T-helper 17 cell (primary cell): ENCODE data around the gene CPA1. TPM values are rescaled to one million over a fixed set of nuclear protein-coding genes. Genes with fewer than 3 reads are reported as not detected.

Experiments
- ATAC-seq: fragments of 150-1000 bp; cut with Tn5 transposase; 2 replicates; pipeline ENCODE4 v1.10.0; 2021; ENCODE audit warnings: mild to moderate bottlenecking, moderate library complexity
- DNase-seq, 3 donors: peaks; one replicate each; pipeline versions ENCODE4 v3.0.0 to v3.0.0-alpha.2; 2020 to 2021
- H3K9me3 ChIP-seq: one replicate; pipeline ENCODE4 v1.7.0; 2013; ENCODE audit warnings: low read length, mild to moderate bottlenecking; ENCODE audit not compliant: control insufficient read depth, poor library complexity, severe bottlenecking
- H3K27ac Mint-ChIP-seq: one replicate; pipeline ENCODE4 v1.8.0; 2022; ENCODE audit warnings: mild to moderate bottlenecking, moderate library complexity, mixed read lengths
- H3K27me3 Mint-ChIP-seq: one replicate; pipeline ENCODE4 v1.8.0; 2022; ENCODE audit warnings: mixed read lengths
- H3K36me3 Mint-ChIP-seq: one replicate; pipeline ENCODE4 v1.8.0; 2022; ENCODE audit warnings: low read depth, mixed read lengths
- H3K4me1 Mint-ChIP-seq: one replicate; pipeline ENCODE4 v1.8.0; 2022; ENCODE audit warnings: mild to moderate bottlenecking, mixed read lengths
- H3K4me3 Mint-ChIP-seq: one replicate; pipeline ENCODE4 v1.8.0; 2022; ENCODE audit warnings: mild to moderate bottlenecking, moderate library complexity, mixed read lengths
- total RNA-seq, 4 donors: library from RNA in 2 of 4; stranded (reverse) in 2 of 4; gene quantifications; one replicate each; pipeline ENCODE4 v1.2.3 and lab custom pipeline; 2022 to 2026

Gene CPA1
- total RNA-seq, 2 donors from 2014 or later, result not detected

DNA sequence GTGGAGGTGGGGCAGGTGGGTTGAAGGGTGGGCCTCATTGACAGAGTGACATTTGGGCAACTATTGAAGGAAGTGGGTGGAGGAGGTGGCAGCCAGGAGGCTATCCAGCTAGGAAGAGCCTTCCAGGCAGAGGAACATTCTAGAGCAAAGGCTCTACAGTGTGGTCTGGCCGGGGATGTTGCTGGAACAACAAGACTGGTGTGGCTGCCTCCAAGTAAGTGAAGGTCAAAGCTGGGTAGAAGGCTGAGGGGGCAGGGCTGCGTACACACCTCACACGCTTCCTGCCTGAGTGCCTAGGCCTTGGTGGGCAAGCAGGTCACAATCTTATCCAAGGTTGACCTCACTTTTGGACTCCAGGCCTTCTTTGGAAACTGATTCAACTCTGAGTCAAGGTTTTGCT lies 6.6 kb downstream of the CPA1 start:
- DNase-seq, result no peak
- no peak for ATAC-seq
- H3K36me3 Mint-ChIP-seq, result peaks cover 2% of the 10 kb centered on the region
- H3K27me3 Mint-ChIP-seq, result peaks cover 5% of the 10 kb centered on the region
- no peaks in the 10 kb centered on the region for H3K9me3 ChIP-seq
- H3K27ac Mint-ChIP-seq, result no peak overlapping the region
- H3K4me3 Mint-ChIP-seq, result no peak overlapping the region
- peaks cover 2% of the 10 kb centered on the region for H3K4me1 Mint-ChIP-seq

DNA sequence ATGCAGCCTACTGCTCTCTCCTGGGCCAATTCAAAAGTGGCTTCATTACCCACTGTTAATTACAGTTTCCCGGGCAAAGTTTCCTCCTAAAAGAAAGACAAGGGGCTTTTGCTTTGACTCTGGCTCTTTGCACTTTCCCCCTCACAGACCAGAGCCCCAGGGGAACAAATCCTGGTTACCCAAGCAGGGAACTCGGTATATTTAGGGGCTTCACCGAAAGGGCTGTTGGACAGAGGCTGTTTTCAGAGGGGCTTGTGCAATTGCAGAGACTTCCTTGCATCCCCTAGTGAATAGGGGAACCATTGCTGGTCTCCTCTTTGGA lies 7.0 kb downstream of the CPA1 start:
- H3K9me3 ChIP-seq, result no peaks in the 10 kb centered on the region
- Mint-ChIP-seq H3K27me3 (peaks cover 5% of the 10 kb centered on the region), H3K36me3 (peaks cover 2% of the 10 kb centered on the region), H3K4me1 (peaks cover 2% of the 10 kb centered on the region), H3K27ac (no peak overlapping the region), H3K4me3 (no peak overlapping the region)
- ATAC-seq, result no peak
- no peak for DNase-seq

DNA sequence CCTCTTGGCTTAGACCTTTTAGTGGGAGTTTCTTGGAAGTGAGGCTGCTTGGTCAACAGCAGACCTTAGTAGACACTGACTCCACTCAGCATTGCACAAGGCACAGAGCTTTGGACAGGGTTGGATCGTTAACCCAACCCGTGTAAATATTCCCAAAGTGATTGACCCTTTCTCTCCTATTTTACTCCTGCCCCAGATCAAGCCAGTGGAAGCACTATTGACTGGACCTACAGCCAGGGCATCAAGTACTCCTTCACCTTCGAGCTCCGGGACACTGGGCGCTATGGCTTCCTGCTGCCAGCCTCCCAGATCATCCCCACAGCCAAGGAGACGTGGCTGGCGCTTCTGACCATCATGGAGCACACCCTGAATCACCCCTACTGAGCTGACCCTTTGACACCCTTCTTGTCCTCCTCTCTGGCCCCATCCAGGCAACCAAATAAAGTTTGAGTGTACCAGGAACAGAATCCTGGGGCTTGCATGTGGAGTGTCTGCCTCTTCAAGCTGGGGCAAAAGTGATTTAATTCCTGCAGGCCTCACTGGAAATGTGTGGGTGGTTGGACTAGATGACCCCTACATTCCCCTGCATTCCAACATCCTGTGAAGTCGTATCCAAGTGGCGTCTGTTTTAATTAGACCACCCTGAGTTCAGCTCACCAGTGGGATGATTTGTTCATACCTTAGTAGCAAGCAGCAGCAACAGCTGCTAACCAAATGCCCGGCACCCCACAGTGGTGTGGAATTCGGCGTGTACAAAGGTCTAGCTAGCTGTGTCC lies 7.5 kb downstream of the CPA1 start:
- Mint-ChIP-seq H3K27me3 (peaks cover 5% of the 10 kb centered on the region), H3K36me3 (peaks cover 2% of the 10 kb centered on the region), H3K27ac (no peak overlapping the region), H3K4me1 (peaks cover 2% of the 10 kb centered on the region), H3K4me3 (no peak overlapping the region)
- ATAC-seq, result no peak
- no peak for DNase-seq
- no peaks in the 10 kb centered on the region for H3K9me3 ChIP-seq

DNA sequence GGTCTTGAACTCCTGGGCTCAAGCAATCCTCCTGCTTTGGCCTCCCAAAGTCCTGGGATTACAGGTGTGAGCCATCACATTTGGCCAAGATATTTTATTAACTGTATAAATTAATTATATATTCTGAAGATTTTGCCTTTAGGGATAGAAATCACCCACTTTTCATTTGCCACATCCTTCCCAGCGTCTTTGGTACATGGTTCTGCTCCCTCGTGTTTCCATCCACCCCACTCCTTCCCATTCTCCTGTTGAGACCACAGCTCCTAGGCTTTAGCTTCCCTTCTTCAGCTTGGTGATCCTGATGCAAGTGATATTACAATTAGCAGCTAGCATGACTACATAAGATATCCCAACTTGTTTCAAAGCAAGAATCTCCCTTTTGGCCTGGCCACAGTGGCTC lies 8.4 kb downstream of the CPA1 start:
- peaks cover 5% of the 10 kb centered on the region for H3K27me3 Mint-ChIP-seq
- H3K4me1 Mint-ChIP-seq, result peaks cover 4% of the 10 kb centered on the region
- peaks cover 2% of the 10 kb centered on the region for H3K36me3 Mint-ChIP-seq
- DNase-seq (no peak), ATAC-seq (no peak)
- H3K4me3 Mint-ChIP-seq, result no peak overlapping the region
- no peaks in the 10 kb centered on the region for H3K9me3 ChIP-seq
- H3K27ac Mint-ChIP-seq, result no peak overlapping the region

DNA sequence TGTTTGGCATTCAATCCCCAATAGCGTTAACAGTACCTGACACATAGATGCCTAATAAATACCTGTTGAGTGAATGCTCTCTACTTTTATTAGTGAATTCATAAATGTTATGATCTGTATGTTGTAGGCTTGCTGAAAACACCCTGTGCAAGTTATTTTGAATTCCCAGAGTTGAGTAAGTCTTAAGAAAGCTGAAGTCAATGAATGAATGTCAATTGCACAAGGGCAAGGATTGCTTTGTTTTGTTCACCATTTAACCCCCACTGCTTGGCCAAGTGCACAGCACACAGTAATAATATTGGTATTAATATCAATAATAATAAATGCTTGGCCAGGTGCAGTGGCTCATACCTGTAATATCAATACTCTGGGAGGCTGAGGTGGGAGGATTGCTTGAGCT lies 10.2 kb downstream of the CPA1 start:
- no peaks in the 10 kb centered on the region for H3K9me3 ChIP-seq

DNA sequence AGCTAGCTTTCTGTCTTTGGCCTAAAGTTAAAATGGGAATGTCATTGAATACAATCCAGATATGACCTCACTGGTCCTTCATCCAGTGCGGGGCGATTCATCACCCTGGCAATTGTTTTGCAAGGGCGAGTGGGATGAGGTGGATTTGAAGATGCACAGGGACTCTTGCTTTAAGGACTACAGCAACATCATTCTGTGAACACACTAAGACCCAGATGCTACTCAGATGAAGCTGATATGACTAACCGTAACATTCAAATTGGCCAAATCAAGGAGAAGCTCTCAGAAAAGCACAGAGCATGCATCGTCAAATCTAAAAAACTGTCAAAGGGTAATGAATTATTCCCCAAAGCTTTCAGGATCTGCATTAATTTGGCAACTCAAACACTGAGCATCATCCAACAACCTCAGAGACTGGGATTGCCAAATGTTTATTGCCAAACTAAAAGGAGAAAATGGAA lies 12.8 kb downstream of the CPA1 start:
- peaks cover 17% of the 10 kb centered on the region for H3K4me1 Mint-ChIP-seq
- H3K27ac Mint-ChIP-seq, result peak overlapping the region; percentile 68
- DNase-seq (no peak), ATAC-seq (no peak)
- H3K36me3 Mint-ChIP-seq, result no peaks in the 10 kb centered on the region
- no peak overlapping the region for H3K4me3 Mint-ChIP-seq
- no peaks in the 10 kb centered on the region for H3K27me3 Mint-ChIP-seq
- no peaks in the 10 kb centered on the region for H3K9me3 ChIP-seq

More for the DNA sequence above, 10.2 kb downstream of the CPA1 start:
- no peak overlapping the region for H3K27ac Mint-ChIP-seq
- no peak overlapping the region for H3K4me3 Mint-ChIP-seq
- no peak for DNase-seq
- peaks cover 2% of the 10 kb centered on the region for H3K36me3 Mint-ChIP-seq
- H3K27me3 Mint-ChIP-seq, result no peaks in the 10 kb centered on the region
- no peak for ATAC-seq
- peaks cover 17% of the 10 kb centered on the region for H3K4me1 Mint-ChIP-seq

DNA sequence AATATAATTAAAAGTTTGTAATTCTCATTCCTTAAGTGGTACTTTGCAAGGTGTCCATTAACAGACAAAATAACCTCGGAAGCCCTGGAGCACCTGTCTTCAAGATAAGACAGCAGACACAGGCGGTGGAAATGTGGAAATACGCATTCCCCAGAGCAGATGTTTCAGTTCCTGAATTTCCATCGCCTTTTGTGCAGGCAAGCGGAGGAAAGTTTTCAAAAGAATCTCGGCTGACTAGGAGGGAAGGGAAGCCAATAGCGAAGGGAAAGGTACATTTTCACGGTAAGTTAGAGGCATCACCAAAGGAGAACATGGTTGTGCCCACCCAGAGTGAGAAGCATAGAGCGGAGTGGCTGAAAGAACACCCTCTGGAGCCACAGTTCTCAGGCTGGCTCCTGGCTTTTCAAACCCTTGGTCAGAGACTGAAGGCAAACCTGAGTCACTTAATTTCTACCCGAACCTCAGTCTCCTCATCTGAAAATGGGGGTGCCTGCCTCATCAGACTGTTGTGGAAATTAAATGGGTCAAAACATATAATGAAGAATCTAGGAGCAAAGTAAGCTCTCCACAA lies 13.6 kb downstream of the CPA1 start:
- H3K9me3 ChIP-seq, result no peaks in the 10 kb centered on the region
- Mint-ChIP-seq H3K36me3 (peaks cover 2% of the 10 kb centered on the region), H3K27ac (peak overlapping the region; percentile 68), H3K4me1 (peaks cover 17% of the 10 kb centered on the region), H3K27me3 (no peaks in the 10 kb centered on the region), H3K4me3 (peak overlapping the region; percentile 45)
- ATAC-seq, result no peak
- no peak for DNase-seq

DNA sequence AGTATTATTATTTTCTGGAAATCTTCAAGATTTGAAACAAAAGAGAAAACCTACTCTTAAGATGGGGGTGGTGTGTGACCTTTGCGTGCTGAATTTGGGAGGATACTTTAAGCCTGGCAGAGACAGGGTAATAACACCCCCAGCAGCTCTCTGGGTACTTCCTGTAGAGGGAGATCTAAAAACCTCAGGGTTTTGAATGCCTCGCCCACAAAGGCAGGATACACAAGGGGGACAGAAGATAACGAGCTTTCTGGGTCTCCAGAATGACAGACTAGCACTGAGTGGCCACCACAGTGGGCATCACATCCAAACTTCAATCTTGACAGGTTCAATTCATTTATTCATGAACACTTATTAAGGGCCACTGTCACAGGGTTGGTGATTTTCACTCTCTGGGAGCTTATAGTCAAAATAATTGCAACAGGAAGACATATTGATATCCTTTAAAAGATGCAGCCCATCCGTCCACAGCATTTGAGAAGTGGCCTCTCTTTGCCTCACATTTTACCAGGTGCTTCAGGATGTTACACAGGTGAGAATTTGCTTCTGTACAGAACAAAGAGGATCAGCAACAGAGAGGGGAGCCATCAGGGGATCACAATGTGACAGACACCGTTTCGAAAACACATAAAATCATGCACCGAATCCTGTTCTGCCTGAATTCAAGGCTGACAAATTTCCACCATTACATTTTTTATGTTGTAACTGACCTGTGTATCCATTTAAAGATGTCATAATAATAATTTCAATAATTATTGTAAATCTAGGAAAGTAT lies 14.3 kb downstream of the CPA1 start:
- DNase-seq, result no peak
- ATAC-seq, result peak; percentile 81
- Mint-ChIP-seq H3K4me3 (peak overlapping the region; percentile 31), H3K4me1 (peaks cover 17% of the 10 kb centered on the region), H3K36me3 (peaks cover 5% of the 10 kb centered on the region), H3K27ac (peak overlapping the region; percentile 68), H3K27me3 (no peaks in the 10 kb centered on the region)
- no peaks in the 10 kb centered on the region for H3K9me3 ChIP-seq

DNA sequence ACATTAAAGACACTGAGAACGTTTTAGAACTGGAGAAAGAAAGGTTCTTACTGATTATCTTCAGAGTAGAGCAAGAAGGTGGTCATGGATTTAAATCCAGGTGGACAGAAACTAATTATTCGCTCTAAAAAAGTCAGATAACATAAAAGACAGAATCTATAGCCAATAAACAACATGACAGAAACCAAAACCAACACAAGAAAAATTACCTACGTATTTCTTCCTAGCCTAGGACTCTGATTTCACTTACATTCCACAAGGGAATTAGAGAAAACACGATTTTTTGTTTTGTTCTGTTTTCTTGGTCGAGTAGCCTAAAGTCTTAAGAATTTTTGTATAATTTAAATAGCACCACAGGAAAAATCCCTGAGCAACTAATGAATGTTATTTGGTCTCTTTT lies 15.1 kb downstream of the CPA1 start:
- no peak overlapping the region for H3K27ac Mint-ChIP-seq
- DNase-seq (no peak), ATAC-seq (no peak)
- H3K27me3 Mint-ChIP-seq, result no peaks in the 10 kb centered on the region
- H3K36me3 Mint-ChIP-seq, result peaks cover 5% of the 10 kb centered on the region
- H3K4me3 Mint-ChIP-seq, result no peak overlapping the region
- peaks cover 17% of the 10 kb centered on the region for H3K4me1 Mint-ChIP-seq
- H3K9me3 ChIP-seq, result no peaks in the 10 kb centered on the region

DNA sequence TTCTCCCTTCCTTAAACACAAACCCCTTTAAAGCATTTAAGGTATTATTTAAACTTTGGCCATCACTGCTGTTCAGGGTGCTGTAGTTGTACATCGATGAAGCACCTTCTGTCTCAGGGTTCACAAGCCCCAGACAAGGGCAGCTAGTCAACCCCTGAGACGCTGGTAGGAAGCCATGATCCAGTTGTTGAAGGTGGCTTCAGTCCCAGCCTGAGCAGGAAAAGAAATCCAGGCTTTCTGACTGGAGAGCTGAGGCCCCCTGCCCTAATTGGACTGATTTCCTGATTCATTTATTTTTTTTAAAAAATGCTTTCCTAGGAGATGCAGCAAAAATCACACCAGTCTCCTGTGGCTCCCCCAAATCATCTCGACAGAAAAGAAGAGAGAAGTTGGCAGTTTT lies 15.8 kb downstream of the CPA1 start:
- Mint-ChIP-seq H3K4me3 (no peak overlapping the region), H3K4me1 (peaks cover 17% of the 10 kb centered on the region), H3K27me3 (no peaks in the 10 kb centered on the region), H3K27ac (no peak overlapping the region), H3K36me3 (peaks cover 5% of the 10 kb centered on the region)
- H3K9me3 ChIP-seq, result no peaks in the 10 kb centered on the region
- ATAC-seq (no peak), DNase-seq (no peak)

DNA sequence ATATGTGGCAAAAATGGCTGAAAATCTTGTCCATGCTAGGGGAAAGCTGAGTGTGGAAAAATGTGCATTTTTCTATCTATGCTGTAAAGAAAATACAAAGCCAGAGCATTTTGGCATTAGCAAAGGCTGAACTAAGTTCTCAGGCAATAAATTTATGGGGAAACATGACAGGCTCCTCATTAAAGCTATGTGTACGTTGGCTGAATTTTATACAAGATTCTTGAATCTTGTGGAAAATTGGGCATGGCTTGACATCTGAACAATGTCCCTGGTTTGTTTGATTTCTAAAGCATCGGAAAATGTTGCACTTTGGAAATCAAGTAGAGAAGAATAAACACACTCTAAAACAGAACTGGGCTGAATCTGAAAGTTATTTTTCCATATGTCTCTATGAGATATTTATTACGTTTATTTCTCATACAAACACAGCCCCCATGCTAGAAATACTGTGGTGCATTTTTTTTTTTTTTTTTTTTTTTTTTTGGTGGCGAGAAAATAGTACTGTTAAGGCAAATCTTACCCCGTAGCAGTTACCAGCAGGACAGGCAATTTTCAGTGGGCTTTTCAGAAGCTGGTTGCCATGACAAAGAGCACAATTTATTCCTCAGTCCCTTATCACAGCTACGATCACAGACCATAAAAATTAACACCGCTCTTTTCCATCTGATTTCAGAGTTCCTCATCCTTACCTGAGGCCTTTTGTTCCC lies 16.9 kb downstream of the CPA1 start:
- H3K4me1 Mint-ChIP-seq, result peaks cover 17% of the 10 kb centered on the region
- H3K9me3 ChIP-seq, result no peaks in the 10 kb centered on the region
- no peaks in the 10 kb centered on the region for H3K27me3 Mint-ChIP-seq
- DNase-seq, result no peak
- peaks cover 5% of the 10 kb centered on the region for H3K36me3 Mint-ChIP-seq
- H3K4me3 Mint-ChIP-seq, result no peak overlapping the region
- no peak overlapping the region for H3K27ac Mint-ChIP-seq
- ATAC-seq, result no peak

DNA sequence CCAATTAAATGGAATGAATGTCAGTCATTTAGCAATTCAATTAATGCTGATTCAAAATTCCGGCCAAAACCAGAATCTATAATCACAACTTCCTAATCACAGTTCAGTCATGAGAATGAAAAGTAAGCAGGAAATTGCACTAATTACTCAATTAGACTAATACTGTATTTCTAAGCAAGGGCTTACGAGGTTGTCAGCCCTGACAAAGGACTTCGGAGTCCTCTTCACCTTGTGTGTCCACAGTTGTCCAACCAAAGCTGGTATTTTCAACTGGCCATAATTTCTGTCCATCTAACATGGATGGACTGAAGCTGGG lies 17.4 kb downstream of the CPA1 start:
- H3K36me3 Mint-ChIP-seq, result peaks cover 5% of the 10 kb centered on the region
- peaks cover 17% of the 10 kb centered on the region for H3K4me1 Mint-ChIP-seq
- no peaks in the 10 kb centered on the region for H3K9me3 ChIP-seq
- no peak for DNase-seq
- no peaks in the 10 kb centered on the region for H3K27me3 Mint-ChIP-seq
- H3K4me3 Mint-ChIP-seq, result no peak overlapping the region
- no peak for ATAC-seq
- H3K27ac Mint-ChIP-seq, result no peak overlapping the region

DNA sequence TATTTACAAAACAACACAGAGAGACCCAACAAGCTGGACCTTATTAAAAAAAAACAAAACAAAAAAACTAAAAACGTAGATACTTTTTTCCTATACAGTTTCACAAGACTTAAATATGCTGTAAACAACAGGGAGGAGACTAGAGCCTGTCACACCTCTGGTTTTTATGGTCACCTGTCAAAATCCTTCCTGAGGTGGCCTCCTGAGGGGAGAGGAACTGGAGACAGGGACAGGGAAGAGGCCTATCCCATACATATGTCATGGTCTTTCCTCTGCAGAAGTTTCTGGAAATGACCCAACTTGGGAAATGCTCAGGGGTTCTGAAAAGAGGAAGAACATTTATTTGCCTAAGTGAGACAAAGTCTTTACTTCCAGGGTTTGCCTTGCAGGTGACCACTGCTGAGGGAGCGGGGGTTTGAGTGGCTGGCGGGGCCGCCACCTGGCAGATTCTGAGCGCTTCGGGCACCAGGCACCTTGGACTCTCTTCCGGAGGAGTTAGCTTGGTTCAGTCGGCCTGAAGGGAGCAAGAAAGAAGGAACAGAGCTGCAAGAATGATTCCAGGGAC lies 18.3 kb downstream of the CPA1 start:
- peaks cover 5% of the 10 kb centered on the region for H3K36me3 Mint-ChIP-seq
- H3K9me3 ChIP-seq, result no peaks in the 10 kb centered on the region
- DNase-seq (no peak), ATAC-seq (no peak)
- H3K27ac Mint-ChIP-seq, result no peak overlapping the region
- peaks cover 15% of the 10 kb centered on the region for H3K4me1 Mint-ChIP-seq
- no peaks in the 10 kb centered on the region for H3K27me3 Mint-ChIP-seq
- H3K4me3 Mint-ChIP-seq, result no peak overlapping the region
